Activated CD4-positive, alpha-beta T cell treated with anti-CD3 and anti-CD28 coated beads, Interleukin-10, Interleukin-2, amounts not matched to agents 100 ng/mL and 50 ng/mL, durations not matched to agents 16 hours and 8 hours (primary cell): ENCODE measurements around the gene MSS51.
A peak's percentile ranks its signal among the peaks of the same experiment; 100 is the strongest.

ENCODE experiments used
- DNase-seq: peaks from one replicate; pipeline ENCODE4 v3.0.0-alpha.2; 2020

The MSS51 gene

DNA sequence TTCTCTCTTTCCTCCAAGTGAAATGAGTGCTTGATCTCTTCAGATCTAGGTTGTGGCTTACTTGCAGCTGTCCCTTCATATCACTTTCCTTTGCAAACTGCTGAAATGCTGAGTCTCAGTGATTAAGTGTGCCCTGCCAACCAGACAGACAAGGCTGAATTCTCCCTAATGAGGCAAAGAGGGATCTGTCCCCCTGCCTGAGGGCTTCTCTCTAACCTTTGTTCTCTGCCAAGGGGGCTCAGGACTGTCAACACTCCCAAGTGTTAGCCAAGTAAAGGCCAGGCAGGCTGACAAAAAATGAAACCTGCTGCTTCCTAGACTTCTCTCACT is at the start of gene MSS51:
TSS of gene MSS51 (minus strand) at position 24 of the 330 bp plus-strand sequence. CDS start 5,277 bp downstream, outside the sequence.
- DNase-seq: peak; percentile 28

DNA sequence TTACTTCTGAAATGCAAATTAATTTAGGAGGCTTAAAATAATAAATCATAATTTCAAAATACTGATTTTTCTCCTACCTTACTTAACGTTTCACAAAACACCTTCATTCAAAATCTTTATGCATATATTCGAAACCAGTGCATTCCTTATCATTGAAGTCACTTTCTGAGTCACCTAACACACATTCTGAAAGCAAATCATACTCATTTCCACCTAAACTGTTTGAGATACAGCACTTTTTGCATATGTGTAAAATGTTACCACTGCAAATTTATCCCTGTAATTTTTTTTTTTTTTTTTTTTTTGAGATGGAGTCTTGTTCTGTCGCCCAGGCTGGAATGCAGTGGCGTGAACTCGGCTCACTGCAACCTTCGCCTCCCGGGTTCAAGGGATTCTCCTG is 46.8 kb upstream of the MSS51 start:
- DNase-seq: peak; percentile 89

DNA sequence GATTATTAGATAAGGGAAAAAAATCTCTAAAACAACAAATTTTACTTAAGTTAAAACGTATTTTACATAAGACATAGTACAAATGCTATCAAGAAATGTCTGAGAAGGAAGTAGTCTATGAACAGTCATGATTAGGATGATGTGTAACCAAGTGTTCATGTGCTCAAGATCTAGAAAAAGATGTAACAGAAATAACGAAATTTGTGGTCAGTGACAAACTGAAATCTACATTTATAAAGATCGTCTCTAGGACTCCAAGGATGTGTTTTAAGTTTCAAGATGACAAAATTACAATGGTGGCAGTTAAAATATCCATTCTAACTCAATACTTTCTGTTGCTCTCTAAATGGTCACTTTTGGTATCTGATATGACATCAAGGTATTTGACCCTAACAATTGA is 45.3 kb upstream of the MSS51 start:
- DNase-seq: peak; percentile 84

DNA sequence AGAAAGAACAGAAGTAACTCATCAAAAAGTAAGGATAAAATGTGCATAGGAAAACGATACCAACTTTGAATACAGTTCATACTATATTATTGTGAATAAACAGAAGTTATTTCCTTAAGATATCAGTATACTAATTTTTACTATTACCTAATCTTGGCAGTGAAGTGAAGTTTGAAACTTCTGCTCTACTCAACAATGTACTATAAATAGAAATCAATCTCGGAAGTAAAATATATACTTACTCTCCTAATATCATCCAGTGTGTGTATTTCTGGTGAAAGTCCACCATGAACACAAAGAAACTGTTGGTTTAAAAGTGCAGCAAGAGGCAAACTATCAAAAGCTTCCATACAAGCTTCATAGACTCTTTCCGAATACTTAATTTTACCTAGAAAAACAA is 37.9 kb upstream of the MSS51 start:
- no peak for DNase-seq

DNA sequence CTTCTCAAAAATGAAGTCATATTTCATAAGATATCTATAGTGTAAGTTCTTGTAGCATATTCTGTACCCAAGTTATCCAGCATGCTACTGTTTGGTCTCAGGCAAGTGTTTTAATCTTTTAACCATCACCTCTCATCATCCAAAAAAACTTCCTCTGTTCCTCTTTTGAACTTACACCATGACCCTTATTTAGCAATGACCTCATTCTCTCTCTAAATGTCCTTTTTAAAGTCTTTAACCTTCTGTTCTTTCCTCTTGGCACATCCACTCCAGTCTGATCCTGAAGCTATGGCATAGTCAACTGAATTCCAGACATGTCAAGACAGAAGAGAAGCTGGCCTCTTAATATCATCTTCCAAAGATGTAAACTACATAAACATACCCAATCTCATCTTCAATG is 36.2 kb upstream of the MSS51 start:
- DNase-seq: no peak

DNA sequence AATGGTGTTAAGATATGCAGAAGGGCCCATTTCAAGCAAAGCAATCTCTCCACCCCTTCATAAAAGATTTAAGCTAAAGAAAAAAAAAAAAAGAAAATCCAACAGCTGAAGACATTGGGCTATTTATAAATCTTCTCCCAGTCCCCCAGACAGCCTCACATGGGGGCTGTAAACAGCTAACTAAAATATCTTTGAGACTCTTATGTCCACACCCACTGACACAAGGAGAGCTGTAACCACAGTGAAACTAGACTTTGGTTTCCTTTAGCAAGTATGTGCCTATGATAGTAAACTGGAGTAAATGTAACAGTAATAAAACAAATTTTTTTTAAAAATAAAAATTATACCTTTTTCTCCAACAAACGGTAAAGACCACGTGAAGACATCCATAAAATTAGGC is 33.8 kb upstream of the MSS51 start:
- no peak for DNase-seq

DNA sequence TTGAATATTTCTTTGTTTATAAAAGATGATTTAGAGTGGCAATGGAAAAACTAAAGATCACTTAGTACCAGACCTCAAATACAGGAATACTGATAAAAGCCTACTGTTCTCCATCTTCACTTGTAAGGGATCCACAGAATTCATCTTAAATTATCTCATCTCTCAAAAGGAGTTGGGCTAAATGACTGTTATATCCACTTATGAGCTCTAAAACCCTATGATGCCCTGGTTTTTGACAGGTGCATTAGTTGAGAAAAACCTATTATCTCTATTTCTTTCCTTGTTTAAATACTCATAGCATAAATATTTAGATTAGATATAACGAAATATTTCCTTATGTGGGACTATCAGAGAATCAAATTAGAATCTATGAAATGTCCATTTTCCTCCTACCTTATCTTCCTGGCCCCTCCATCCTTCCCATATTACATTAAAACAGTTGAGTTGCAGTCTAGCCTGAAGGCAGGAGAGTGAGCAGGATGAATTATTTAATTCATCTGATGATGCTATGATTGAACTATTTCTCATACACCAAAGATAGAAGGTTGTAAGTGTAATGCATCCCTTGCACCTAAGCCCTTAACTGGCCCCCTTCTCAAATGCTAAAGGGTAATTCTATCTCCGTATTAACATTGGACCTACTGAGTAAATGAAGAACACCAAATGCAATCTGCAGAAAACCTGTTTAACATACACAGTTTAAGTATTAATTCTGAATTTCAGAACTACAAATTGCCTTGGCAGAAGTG is 32.8 kb upstream of the MSS51 start:
- DNase-seq: no peak

DNA sequence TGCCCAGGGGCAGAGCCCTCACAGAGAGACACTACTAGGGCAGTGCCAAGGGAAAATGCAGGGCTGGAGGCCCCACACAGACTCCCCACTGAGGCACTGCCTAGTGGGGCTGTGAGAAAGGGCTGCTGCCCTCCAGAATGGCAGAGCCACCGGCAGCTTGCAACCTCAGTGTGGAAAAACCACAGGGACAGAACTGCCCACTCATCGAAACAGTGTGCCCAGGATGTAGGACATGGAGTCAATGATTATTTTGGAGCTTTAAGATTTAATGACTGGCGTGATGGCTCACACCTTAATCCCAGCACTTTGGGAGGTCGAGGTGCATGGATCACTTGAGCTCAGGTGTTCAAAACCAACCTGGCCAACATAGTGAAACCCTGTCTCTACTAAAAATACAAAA is 27.5 kb upstream of the MSS51 start:
- no peak for DNase-seq

DNA sequence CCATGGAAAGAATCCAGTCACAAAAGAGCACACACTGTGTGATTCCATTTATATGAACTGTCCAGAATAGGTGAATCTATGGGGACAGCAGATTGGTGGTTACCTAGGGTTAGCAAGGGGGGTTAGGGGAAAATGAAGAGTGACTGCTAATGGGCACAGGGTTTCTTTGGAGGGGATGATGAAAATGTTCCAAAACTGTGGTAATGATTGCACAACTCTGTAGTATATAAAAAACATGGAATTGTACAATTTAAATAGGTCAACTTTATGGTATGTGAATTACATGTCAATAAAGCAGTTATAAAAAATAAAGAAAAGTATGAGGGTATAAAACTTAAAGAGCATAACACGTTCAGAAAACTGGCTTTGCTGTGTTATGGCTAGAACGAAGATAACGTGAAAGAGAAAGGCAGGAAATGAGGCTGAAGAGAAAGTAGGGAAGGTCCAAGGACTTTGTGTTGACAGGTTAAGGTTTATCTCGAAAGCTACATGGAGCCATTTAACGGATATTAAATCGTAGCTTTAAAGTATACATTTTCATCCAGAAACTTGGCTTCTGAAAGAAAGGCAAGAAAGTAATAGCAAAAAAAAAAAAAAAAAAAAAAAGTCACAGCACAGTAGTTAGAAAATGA is 26.4 kb upstream of the MSS51 start:
- no peak for DNase-seq

DNA sequence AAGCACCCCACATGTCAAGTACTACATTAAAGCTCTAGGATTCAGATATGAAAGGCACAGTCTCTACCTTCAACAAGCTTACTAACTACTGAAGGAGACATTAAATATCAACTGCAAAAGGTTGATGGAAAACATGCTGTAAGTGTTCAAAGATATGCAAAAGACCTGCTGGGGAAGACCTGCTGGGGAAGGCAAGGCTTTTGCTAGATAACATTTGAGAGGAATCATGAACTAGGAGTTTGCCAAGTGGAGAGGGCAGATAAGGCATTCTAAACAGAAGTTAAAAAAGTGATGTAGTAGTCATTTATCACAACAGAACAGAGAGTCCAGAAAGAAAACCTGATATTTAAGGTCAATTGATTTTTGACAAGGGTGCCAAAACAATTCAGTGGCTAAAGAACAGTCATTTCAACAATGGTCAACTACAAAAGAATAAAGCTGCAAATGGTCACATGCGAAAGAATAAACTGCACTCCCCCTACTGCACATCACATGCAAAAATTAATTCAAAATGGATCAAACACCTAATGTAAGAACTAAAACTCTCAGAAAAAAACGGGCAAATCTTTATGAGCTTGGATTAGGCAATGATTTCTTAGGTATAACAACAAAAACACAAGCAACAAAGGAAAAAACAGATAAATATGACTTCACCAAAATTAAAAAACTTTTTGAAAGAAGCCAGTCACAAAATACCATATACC is 23.0 kb upstream of the MSS51 start:
- DNase-seq: no peak

DNA sequence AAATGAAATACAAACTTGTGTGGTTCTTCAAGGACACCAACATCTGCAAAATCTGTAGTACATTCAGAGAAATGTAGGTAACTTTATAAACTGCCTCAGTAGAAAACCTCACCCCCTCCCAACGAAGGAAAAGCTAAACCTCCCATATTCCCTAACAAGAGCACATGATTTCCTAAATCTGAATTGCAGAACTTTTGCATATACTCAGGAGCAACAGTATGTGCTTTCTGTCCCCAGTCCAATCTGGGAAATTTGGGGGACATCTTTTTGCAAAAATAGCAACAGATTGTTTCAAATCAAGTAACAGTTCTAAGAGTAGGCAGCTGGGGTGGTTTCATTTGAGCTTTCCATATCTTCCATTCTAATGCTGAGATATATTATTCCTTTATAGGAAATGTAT is 15.8 kb upstream of the MSS51 start:
- DNase-seq: no peak

DNA sequence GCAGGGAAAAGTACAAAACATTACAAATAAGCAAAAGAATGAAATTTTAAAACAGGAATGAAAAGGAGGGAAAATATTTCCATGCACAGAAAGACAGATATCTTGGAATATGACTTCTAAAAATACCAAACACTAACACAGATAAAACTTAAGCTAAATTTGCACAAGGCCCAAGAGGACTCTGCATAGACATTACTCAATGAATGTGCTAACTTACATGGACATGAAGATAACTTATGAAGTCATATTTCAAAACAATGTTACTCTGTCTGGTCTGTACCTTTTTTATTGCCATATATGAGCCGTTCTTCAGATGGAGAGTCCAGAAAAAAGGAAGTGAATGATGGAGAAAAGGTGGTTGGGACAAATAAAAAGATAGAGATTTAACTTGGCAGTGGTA is 15.0 kb upstream of the MSS51 start:
- DNase-seq: no peak

DNA sequence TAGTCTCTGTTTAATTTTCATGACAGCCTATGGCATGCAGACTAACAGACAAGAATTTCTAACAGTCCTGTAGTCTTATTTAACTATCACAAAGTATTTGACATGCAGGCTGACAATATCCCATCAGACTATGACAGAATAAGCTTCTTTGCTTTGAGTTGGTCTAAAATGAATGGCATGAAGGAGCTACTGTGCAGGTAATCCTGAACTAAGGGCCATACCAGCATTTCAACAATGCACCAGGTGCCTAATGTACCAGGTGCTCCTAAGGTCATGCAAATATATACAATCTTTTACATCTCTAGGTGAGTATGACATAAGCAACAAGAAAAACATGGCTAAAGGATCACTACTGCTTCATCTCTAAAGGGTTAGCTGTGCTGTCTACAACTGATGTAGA is 13.6 kb upstream of the MSS51 start:
- DNase-seq: no peak

DNA sequence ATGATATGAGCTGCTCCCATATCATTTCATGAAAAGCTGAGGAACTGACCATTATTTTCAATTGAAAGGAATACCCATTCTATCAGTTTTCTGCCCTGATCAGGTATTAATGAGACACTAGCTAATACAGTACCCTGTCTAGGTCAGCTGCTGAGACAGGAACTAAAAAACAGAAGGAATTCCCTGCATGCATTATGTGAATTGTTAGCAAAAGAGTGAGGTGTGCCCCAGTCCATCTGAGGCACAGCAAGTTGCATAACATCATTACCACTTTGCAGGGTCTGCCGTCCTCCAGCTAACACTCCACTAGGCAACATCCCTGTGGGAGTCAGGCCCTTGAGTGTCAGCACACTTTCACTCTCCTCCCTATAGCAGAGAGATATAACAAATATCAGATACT is 11.1 kb upstream of the MSS51 start:
- DNase-seq: no peak

DNA sequence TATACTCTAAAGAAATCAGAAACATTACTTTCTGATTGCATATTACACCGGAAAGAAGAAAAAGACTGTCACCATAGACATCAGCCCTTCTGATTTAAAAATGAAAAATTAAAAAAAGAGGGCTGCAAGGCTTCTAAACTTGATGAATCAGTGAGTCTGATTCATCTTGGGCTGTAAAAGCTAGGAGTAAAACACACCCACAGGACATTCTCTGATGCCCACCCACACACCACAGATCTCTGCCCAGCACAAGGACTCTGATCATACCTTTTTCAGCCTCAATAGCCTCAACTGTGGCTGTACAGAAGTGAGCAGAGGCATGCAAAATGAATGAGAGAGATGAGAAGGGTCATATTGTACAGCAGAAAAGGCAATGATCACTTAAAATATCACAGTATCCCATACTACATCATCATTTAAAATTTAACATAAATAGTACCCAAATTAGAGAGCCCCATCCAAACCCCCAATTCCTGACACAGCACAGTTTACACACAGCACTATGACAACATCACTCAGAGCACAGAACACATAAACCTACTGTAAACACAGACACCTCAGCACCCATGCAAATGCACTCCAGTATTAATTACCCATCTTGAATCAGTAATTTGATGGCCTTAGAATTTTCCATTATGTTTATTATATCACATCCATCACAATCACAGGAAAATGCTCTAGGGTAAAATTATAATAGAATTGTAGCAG is 6.4 kb upstream of the MSS51 start:
- no peak for DNase-seq

DNA sequence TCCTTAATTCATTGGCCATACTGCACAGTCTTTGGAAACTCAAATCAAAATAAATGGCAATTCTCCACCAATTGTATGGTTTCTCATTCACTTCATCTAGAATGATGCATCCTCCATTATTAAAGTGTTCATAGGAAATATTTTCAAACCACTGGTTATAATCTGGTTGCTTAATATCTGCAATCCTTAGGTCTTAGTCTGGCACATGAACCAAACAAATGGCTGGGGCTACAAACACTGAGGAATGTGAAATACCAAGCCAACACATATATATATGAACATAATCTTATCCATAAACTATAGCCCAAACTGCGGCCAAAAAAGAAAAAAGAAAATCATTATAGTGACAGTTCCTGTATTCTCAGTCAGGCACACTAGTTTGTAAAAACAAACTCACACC is 5.7 kb upstream of the MSS51 start:
- DNase-seq: no peak

DNA sequence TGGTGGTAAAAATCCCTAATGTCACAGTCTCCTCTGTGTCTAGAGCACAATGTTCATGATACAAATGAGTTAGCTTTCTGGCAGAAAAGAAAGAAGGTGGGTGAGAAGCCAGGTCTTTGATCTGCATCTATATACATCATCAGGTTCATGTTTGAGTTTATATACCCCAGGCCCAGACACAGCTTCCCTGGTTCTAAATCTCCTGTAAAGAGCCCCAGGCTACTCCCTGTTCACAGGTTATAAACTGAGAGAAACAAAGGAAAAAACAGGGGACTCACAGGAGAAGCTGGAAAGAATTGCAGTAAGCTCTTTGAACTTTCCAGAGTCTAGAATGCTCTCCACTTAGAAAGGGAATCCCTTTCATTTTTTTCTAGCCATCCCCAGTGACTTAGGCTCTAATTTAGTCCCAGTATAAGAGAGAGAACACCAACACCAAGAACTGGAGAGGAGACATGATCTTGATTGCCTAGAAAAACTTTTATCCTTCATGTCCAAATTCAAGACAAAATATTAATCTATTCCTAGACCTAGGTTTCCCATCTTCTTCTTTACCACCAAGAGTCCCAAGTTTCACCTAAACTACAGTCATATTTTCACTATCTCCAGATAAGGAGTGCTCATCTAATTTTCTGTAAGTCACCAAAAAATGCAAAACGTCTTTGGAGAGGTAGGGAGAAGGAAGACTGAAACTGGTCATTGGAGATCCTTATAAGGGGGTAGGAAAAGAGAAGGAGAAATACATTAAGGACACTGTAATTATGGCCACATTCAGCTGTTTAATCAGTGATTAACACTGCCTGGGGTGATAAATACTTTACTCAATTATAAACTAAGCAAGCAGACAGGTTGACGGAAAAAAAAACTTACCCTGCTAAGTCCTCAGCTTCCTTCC is 469 bp downstream of the MSS51 start:
- no peak for DNase-seq

DNA sequence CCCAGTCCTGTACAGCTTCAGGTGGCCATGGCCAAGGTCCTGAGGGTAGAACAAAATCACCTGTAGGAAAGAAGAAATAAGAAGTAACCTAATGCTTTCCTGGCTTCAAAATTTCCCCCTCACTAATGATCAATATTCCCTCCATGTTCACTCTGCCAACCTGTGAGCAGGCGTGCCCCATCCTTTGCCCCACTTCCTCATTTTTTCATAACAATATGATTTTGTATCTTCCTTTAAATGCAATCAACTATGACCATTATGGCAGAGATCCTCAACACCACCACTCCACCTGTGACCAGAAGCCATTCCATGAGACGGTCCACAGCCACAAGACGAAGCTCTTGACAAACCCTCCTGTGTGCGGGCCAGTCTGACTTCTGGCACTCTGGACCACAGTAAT is 7.0 kb downstream of the MSS51 start:
- DNase-seq: no peak

DNA sequence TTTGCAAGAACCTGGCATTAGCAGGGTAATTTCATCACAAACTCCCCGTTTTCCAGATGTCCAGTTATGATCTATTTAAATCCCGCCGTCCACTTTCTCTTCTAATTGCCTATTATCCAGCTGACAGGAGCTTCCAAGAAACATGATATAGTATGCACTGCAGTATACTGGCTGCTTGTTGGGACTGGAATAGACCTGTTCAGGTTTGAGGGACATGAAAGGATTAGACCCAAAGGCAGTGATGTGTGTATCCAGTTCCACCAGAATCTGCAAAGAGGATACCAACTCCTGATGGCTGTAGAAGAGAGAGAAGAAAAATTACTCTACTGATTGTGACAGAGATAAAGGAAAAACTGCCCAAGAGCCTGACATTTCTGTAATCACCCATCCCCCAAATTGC is 8.9 kb downstream of the MSS51 start:
- no peak for DNase-seq

DNA sequence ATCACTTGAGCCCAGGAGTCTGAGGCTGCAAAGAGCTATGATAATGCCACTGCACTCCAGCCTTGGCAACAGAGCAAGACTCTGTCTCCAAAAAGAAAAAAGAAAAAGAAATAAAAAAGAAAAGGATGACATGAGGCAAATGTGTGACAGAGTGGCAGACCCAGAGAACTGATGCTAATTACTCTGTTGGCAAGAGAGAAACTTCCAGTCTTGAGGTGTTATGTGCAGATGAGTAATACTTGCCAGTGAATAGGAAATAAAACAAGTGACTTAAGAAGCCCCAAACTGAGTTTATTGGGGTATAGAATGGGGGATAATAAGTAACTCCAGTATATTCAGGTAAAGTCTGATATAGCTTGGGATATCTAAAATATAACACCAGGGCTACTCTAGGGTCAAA is 10.1 kb downstream of the MSS51 start:
- no peak for DNase-seq

DNA sequence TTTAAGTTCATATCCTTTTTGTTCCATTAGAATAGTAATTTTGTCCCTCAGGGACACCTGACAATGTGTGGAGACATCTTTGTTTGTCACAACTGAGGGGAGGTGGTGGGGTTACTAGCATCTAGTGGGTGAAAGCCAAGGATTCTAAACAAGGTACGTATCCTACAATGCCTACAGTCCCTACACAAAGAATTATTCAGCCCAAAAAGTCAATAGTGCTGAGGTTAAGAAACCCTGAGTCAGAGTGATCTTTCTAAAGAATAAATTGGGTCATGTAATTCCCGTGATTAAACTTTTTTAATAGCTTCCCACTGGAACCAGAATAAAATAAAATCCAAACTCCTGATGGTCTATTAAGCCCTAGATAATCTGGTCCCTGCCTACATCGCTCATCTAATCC is 16.8 kb downstream of the MSS51 start:
- no peak for DNase-seq

DNA sequence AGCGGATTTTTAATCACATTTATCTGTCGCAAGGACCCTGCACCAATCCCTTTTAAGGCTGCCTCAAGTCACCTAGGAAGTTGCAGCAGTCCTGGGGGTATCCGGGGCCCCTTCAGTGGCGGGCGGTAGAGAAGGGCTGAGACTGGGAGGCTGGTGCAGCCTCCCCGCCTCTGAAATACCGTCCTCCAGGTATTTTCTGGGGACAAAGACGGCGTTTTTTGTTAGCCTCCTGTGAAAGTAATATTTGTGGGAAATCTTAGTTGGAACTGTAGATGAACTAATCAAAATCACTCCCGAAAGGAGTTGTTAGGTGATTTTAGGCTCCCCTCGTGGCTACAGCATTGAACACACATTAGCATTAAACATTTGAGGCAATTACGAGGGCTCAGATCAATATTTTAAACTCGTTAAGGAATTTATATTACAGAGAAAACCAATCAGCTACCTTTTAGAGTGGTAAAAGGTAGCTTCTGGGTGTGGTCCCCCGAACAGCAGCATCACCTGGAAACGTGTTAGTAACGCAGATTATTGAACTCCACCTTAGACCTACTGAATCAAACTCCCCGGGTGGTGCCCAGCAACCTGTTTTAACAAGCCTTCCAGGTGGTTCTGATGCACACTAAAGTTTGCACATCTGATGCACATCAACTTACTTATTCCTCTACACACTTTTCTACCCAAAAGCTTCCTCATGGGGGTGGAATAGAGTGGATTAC is 19.0 kb downstream of the MSS51 start:
- no peak for DNase-seq
